Activated T-cell treated with anti-CD3 and anti-CD28 coated beads for 48 hours (primary cell): Measurements from ENCODE around the gene PARVB.

ENCODE experiments used
- DNase-seq: peaks from one replicate; pipeline ENCODE4 v3.0.0-alpha.2; 2020; ENCODE audit warnings: low read depth

PARVB gene

DNA sequence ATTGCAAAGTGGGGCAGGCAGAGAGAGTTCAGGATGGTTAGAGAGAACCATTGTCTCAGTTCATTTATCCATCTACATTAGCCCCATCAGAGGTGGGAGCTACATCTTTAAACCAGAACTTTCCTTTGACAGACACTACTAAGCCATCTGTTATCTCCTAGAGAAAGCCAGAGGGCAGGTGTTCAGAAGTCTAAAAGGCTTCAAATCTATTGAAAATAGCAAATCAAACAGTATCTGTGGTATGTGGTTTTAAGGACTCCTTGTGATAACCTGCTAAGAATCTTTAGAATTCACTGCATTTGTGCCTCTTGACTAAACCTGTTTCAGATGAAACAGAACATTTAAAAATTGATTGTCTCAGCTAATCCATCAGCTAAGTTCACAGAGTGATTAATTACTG, 112.7 kb downstream of the PARVB start:
- DNase-seq, result no peak

GRCh38 chr22:44137415-44137814, 113.3 kb downstream of the PARVB start:
- no peak for DNase-seq

DNA sequence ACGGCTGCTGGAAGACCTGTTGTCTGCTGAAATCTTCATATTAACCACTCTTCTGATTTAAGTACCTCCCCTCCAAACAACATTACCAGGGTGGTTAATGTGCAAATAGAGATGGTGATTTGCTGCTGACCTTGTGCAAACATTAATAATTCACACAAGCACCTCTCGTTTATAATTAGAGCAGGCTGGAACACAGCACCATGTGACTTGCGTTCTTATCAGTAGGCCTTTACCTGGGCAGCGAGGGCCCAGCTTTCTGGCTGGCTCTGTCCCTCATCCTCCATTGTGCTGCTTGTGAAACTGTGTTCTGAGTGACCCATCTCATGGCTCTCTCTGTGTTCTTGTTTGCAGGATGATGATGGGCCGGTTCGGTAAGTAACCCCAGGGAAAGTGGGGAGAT, 115.7 kb downstream of the PARVB start:
- no peak for DNase-seq

DNA sequence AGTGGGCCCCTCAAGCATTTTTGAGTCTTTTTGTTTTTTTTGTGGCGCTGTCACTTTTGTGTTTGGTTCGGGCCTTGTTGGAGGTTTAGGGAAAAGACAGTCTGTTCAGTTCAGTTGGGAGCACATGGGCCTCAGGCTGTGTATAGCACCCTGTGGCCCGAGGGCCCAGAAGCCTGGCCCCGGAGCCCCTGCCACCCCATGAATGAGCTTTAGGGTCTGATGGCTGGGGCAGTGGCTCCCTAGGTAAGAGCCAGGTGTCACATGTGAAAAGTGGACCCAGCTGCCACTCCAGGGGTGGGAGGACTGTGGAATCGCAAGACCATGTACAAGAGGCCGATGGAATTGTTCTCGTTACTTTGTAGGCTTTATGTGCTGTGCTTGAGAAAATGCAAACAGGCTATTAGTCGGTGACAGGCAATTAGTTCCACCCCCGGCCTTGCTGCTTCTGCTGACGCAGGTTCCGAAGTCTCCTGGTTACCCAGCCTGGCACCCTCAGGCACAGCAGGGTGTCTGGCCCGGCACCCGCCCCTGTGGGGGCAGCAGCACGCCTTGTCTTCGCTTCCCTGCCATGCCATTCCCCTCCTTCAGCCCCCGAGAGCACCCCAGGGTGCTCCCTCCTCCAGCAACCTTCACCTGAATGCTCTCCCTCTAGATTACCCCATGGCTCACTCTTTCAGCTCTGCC, 118.5 kb downstream of the PARVB start:
- DNase-seq, result no peak

- no peak for DNase-seq
Observed at GRCh38 chr22:44143105-44143474, 119.0 kb downstream of the PARVB start.

DNA sequence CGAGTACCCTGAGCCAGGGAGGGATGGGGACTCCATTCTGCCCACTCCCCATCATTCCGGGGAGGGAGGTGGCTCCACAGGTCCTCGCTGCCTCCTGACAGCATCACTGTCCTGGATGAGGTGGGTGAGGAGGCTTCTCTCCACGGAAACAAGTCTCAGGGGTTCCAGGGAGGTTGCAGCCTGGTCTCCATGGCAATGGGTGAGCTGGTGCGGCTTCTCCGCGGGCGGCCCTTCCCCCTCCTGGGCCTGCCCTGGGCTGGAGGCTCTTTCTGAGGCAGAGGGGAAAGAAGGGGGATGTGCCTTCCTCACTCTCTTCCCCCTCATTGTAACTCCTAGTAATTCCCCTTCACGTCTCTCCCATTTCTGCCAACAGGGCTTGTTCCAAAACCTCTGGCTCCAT, 119.5 kb downstream of the PARVB start:
- DNase-seq, result no peak

GRCh38 chr22:44144046-44144569, 120.0 kb downstream of the PARVB start:
- DNase-seq, result no peak

- DNase-seq, result no peak
Observed at GRCh38 chr22:44145544-44145943, 121.4 kb downstream of the PARVB start.

DNA sequence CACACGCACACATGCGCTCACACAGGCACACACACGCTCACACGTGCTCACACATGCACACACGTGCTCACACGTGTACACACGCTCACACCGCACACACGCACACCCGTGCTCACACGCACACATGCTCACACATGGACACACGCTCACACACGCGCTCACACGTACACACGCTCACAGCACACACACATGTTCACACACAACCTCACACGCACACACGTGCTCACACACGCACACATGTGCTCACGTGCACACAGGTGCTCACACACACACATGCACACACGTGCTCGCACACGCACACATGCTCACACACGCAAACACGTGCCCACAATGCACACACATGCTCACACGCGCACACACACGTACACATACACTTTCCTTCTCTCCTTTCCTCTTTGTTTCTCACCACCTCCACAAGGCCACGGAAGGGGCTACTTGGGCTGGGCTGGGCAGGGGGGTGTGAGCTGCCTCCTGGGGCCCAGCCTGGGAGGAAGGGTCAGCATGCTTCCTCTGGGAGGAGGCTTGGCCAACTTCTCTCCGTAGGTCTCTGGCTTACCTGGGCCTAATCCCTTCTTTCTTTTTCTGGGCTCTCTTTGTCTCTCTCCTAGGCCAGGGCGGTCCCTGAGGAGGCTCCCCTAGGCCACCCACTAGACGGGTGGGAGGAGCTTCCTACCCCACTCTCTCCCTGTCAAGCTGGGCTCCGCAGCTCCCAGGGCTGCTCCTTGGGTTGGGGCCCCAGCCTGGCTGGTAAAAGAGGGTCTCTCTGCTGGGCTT, 122.2 kb downstream of the PARVB start:
- no peak for DNase-seq

- DNase-seq, result no peak
Observed at GRCh38 chr22:44147008-44147645, 123.0 kb downstream of the PARVB start.

- no peak for DNase-seq
Observed at GRCh38 chr22:44147821-44148574, 123.9 kb downstream of the PARVB start.

GRCh38 chr22:44151676-44152075, 127.6 kb downstream of the PARVB start:
- DNase-seq, result no peak

DNA sequence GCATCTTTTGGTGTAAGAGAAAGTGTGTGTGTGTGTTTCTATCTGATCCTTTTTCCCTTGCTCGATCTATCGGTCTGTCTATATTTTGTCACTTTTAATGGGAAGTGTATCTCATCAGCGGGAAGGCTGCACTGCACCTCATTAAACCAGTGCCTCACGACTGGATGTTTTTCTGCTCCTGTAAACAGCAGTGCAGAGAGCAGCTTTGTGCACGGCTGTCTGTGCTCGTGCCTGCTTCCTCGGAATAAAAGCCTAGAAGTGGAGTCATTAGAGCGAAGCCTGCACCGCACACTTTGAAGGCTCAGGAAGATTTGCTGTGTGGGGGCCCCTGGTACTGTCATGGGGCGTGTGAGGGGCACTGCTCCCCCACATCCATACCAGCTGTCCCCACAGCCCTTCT, 129.6 kb downstream of the PARVB start:
- DNase-seq, result no peak

DNA sequence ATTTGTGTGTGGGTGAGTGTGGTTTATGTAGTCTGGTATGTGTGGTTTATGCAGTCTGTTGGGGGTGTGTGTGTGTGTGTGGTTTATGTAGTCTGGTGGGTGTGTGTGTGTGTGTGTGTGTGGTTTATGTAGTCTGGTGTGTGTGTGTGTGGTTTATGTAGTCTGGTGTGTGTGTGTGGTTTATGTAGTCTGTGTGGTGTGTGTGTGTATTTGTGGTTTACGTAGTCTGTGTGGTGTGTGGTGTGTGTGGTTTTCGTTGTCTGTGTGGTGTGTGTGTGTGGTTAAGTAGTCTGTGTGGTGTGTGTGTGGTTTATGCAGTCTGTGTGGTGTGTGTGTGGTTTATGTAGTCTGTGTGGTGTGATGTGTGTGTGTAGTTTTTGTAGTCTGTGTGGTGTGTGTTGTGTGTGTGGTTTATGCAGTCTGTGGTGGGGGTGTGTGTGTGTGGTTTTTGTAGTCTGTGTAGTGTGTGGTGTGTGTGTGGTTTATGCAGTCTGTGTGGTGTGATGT, 130.4 kb downstream of the PARVB start:
- no peak for DNase-seq

DNA sequence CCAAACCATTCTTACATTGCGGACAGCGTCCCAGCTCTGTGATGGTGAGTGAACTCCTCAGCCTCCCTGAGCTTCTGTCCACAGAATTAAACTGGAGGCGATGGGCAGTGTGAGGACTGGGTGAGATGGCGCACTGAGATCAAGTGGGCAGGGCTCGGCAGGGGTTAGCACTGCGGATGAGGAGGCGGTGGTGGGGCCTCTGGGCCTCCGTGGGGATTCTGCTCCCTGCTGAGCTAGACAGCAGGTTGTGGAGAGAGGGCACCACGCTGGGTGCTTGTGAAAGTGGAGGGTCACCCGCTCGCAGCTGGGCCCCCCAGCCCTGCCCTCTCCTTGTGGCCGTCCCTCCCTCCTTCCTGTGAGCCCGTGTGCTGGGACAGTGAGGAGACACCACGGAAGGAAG, 131.0 kb downstream of the PARVB start:
- DNase-seq, result no peak

DNA sequence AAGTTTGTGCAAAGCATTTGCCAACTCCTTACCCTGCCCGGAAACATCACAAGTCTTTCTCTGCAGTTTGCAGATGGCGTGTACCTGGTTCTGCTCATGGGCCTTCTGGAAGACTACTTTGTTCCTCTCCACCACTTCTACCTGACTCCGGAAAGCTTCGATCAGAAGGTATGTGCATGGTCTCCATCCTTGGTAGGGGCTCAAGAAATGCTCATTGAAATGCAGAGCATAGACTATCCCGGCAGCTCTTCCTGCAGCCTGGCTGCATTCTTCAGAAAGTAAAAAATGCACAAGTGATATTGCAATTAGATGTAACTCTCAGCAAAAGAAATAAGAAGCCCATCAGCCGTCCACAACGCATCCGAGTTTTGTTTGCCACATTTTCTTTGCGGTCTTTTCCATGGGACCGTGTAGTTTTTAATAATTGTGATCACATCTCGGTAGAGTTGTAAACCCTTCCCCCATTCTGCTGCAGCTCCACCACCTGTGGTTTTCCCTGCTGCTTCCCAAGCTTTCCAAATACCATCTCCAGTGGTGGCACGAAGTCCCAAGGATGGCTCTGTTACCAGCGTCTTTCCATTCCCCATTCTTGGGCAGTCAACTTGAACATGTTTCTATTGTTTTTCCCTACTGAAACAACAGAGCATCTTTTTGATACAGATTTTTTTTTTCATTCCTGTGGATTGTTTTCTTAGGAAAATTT, 134.0 kb downstream of the PARVB start:
- DNase-seq, result no peak

DNA sequence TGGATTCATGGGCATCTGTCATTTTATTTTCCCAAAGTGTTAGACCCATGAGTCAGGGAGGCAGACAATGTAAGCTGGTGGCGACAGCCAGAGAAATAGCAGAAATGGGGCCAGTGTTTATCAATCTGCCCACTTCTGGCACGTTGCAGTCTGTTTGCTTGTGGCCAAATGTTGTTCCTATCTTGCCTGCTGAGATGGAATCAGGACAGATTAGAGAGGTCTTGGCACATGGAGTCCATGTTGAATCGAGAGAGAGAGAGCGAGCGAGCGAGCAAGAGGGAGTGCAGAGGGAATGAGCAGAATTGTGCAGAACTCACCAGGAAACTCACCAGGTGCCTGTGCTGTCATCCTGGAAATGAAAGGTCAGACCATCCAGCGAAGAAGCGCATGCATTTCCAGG, 134.7 kb downstream of the PARVB start:
- no peak for DNase-seq

GRCh38 chr22:44159221-44159620, 135.1 kb downstream of the PARVB start:
- no peak for DNase-seq

GRCh38 chr22:44159811-44160210, 135.7 kb downstream of the PARVB start:
- no peak for DNase-seq

DNA sequence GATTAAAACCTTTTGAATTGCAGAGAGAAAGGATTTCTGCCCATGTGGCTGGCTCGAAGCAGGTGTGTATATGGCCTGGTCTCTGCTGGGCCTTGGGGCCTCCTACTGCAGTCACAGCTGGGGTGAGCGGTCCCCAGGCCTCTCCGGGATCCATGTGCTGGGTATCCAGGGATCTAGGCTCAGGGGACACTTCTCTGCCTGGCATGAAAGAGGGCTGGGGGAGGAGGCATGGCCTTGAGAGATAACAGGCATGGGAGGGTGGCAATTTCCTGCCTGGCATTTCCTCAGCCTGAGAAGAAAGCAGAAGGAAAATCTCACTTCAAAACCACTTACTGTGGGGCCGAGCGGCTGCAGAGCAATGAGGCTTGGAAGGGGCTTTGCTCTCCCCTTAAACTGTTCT, 136.3 kb downstream of the PARVB start:
- no peak for DNase-seq

DNA sequence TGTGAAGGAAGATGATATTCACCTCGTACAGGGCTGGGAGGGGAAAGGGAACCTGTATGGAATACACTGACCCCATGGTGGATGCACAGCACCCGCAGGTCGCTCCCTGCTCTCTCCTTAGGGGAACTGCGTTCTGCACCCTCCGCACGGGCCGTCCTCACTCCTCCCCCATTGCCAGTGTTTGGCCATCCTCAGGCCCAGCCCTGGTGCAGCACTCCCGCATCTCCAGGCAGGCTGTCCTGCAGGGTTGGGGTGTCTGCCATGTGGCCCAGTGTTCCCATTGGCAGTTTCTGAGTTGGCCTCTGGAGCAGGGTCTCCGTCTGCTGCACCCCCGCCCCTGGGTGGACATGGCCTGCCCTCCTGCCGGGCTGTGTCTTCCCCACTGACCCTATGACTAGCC, 137.6 kb downstream of the PARVB start:
- DNase-seq, result no peak

DNA sequence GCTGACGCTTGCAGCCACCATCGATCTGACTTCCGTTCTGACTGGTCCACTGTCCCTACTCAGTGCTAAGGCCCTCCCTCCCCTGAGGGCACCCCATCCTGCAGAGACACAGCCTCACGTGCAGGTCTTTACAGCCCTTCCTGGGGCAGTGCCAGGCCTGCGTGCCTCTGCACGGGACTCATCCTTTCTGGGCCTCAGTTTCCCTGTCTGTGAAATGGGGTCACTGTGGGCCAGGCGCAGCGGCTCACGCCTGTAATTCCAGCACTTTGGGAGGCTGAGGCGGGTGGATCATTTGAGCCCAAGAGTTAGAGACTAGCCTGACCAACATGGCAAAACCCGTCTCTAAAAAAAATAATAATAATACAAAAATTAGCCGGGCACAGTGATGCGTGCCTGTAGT, 138.9 kb downstream of the PARVB start:
- DNase-seq, result no peak
